Activated naive CD4-positive, alpha-beta T cell treated with anti-CD3 and anti-CD28 coated beads, Interleukin-2, amount 10 ng/mL, durations not matched to agents 5 hours and 36 hours (primary cell): Measurements from ENCODE around the gene SNRNP70. TPM values are rescaled to one million over a fixed set of nuclear protein-coding genes. Genes with fewer than 3 reads are reported as not detected.

ENCODE experiments used
- total RNA-seq, 2 experiments: library from RNA; stranded (reverse); gene quantifications; one replicate each; pipeline ENCODE4 v1.2.3, GENCODE V29; 2021

The SNRNP70 gene
- total RNA-seq, result 100 to 1,000 TPM; 201 to 223 TPM

GRCh38 chr19:49085020-49085867 is at the start of gene SNRNP70:
Gene SNRNP70, plus strand, starts transcription at chr19:49085451. Its CDS starts 964 bp downstream, at chr19:49086415.

GRCh38 chr19:49036815-49037214 is 48.4 kb upstream of the SNRNP70 start, which contains the start of gene CGB1:
Gene CGB1, minus strand, starts transcription at chr19:49036895. Its CDS starts 184 bp downstream, at chr19:49036711.

DNA sequence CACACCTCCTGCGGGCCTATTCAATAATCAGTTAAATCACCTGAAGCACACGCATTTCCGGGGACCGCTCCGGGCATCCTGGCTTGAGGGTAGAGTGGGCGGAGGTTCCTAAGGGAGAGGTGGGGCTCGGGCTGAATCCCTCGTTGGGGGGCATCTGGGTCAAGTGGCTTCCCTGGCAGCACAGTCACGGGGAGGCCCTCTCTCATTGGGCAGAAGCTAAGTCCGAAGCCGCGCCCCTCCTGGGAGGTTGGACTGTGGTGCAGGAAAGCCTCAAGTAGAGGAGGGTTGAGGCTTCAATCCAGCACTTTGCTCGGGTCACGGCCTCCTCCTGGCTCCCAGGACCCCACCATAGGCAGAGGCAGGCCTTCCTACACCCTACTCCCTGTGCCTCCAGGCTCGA is 41.7 kb upstream of the SNRNP70 start, which contains the start of gene CGB5:
TSS of gene CGB5 (plus strand) at position 301 of the 400 bp plus-strand sequence. CDS start 362 bp downstream, outside the sequence.

GRCh38 chr19:49049011-49049410 is 36.2 kb upstream of the SNRNP70 start, which contains the start of gene CGB8:
Gene CGB8, minus strand, starts transcription at chr19:49049111. Its CDS starts 372 bp downstream, at chr19:49048739.

DNA sequence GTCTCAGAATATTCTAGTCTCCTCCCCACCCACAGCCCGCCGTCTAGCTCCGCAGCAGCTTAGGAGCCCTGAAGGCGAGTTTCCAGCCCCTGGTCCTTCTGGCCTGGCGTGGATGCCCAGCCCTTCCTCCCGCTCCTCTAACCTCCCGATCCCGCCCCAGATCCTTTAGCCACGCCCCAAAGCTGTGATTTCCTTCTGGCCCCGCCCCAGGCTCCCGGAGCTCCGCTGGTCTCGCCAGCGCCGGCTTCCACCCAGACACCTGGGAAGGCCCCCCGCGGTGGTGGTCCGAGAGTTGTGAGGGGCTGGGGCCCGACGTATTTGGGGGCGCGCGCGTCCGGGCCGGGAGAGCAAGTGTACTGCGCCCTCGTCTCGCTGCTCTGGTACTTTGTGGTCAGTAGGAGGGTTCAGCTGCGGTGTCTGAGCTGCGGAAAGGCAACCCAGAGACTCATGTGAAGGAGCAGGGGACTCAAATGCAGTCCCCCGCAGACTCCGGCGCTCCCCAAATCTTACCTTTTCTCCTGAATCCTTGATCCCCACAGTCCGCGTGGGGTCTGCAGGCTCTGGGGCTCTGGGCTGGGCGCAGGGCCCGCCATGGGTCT is 27.5 kb upstream of the SNRNP70 start, which contains the start of gene CGB7:
TSS of gene CGB7 (minus strand) at position 114 of the 599 bp plus-strand sequence. CDS start 2,374 bp downstream, outside the sequence.

GRCh38 chr19:49064768-49065611 is 20.3 kb upstream of the SNRNP70 start, which contains the start of gene NTF4:
Gene NTF4, minus strand, starts transcription at chr19:49064818. Its CDS starts 2,821 bp downstream, at chr19:49061997.

GRCh38 chr19:49113762-49114629 is 28.7 kb downstream of the SNRNP70 start, which contains the start of gene LIN7B:
Gene LIN7B, plus strand, starts transcription at chr19:49114370. Its CDS starts 35 bp downstream, at chr19:49114405.

GRCh38 chr19:49118565-49119410 is 33.5 kb downstream of the SNRNP70 start, which contains the start of gene C19orf73:
Gene C19orf73, minus strand, starts transcription at chr19:49119143. Its CDS starts 121 bp downstream, at chr19:49119022.

DNA sequence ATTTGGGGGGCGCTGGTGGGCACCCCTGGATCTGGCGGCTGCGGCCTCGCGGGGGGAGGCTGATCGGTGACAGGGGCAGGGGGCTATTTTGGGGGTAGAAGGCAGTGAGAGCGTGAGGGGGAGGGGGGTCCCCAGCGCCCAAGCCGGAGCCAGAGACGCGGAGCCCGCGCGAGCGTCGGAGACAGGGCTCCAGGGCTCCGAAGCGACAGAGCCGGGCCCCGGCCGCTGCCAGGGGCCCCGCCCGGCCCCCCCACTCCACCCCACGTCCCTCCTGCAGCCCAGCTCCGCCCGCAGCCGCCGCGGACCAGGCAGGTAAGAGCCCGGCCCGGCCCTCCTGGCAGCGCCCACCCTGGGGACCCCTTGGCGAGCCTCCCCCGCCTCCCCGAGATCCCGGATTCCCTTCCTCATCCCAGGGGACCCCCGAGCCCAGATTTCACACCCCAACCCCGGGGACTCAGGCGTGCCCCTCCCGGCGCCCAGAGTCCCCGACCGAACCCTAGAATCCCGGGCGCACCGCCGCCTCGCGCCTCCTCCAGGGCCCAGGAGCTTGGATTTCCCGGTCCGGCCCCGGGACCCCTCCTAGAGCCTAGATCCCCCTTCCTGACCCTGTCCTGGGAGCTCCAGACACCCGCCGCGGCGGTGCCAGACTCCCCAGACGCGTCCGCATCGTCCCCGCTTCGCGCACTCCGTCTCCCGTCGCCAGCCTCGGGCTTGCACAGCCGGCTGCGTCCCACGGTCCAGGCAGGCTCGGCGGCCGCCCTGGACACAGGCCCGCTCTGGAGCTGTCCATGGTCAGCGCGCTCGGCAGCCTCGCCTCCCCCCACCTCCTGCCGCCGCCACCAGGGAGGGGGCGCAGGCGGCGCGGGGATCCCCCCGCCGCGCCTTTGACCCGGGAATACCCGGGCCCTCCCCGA is 34.4 kb downstream of the SNRNP70 start, which contains the start of gene PPFIA3:
TSS of gene PPFIA3 (plus strand) at position 134 of the 914 bp plus-strand sequence. CDS start 8,330 bp downstream, outside the sequence.

GRCh38 chr19:49155005-49155819 is 70.0 kb downstream of the SNRNP70 start, which contains the start of gene HRC:
Gene HRC, minus strand, starts transcription at chr19:49155396. Its CDS starts 159 bp downstream, at chr19:49155237.

GRCh38 chr19:49157445-49158224 is 72.4 kb downstream of the SNRNP70 start, which contains the start of gene TRPM4:
Gene TRPM4, plus strand, starts transcription at chr19:49157792. Its CDS starts 75 bp downstream, at chr19:49157867.

Other genes starting within 250 kb of the SNRNP70 start
- under 1 TPM; 0.35 to 0.82 TPM for gene HSD17B14, start 249.0 kb upstream of the SNRNP70 start, total RNA-seq
- gene PLEKHA4, start 216.8 kb upstream of the SNRNP70 start, total RNA-seq, result 1 to 10 TPM; 6.8 to 8.0 TPM
- 10 to 100 TPM; 50.9 to 56.1 TPM for gene PPP1R15A, start 213.0 kb upstream of the SNRNP70 start, total RNA-seq
- gene TULP2, start 186.7 kb upstream of the SNRNP70 start, total RNA-seq, result not detected
- gene NUCB1, start 185.1 kb upstream of the SNRNP70 start, total RNA-seq, result 100 to 1,000 TPM; 276 to 287 TPM
- gene DHDH, start 151.8 kb upstream of the SNRNP70 start, total RNA-seq, result 1 to 10 TPM; 1.8 to 2.1 TPM
- gene BAX, start 130.6 kb upstream of the SNRNP70 start, total RNA-seq, result 100 to 1,000 TPM; 271 to 293 TPM
- 100 to 1,000 TPM; 799 to 840 TPM for gene FTL, start 120.1 kb upstream of the SNRNP70 start, total RNA-seq
- 10 to 100 TPM; 55.7 to 58.7 TPM for gene GYS1, start 92.1 kb upstream of the SNRNP70 start, total RNA-seq
- 10 to 100 TPM; 58.4 to 59.0 TPM for gene RUVBL2, start 91.6 kb upstream of the SNRNP70 start, total RNA-seq
- not detected for gene LHB, start 68.4 kb upstream of the SNRNP70 start, total RNA-seq
- not detected for gene CGB3, start 61.1 kb upstream of the SNRNP70 start, total RNA-seq
- not detected for gene CGB2, start 53.6 kb upstream of the SNRNP70 start, total RNA-seq
- gene CGB1, start 48.6 kb upstream of the SNRNP70 start, total RNA-seq, result not detected
- not detected for gene CGB5, start 41.6 kb upstream of the SNRNP70 start, total RNA-seq
- not detected for gene CGB8, start 36.3 kb upstream of the SNRNP70 start, total RNA-seq
- gene CGB7, start 27.7 kb upstream of the SNRNP70 start, total RNA-seq, result not detected
- not detected for gene NTF4, start 20.6 kb upstream of the SNRNP70 start, total RNA-seq
- not detected for gene KCNA7, start 12.8 kb upstream of the SNRNP70 start, total RNA-seq
- 1 to 10 TPM; 6.0 to 8.8 TPM for gene LIN7B, start 28.9 kb downstream of the SNRNP70 start, total RNA-seq
- 1 to 10 TPM; 1.6 to 2.5 TPM for gene C19orf73, start 33.7 kb downstream of the SNRNP70 start, total RNA-seq
- 1 to 10 TPM; 3.1 to 4.7 TPM for gene PPFIA3, start 34.1 kb downstream of the SNRNP70 start, total RNA-seq
- not detected for gene HRC, start 69.9 kb downstream of the SNRNP70 start, total RNA-seq
- not detected for gene TRPM4, start 72.3 kb downstream of the SNRNP70 start, total RNA-seq
- 1 to 10 TPM; 5.3 to 5.4 TPM for gene SLC6A16, start 239.7 kb downstream of the SNRNP70 start, total RNA-seq
- gene CD37, start 250.0 kb downstream of the SNRNP70 start, total RNA-seq, result 100 to 1,000 TPM; 317 to 318 TPM